IgD-negative memory B cell (primary cell): Measurements from ENCODE around the gene GATA5. TPM values are rescaled to one million over a fixed set of nuclear protein-coding genes. Genes with fewer than 3 reads are reported as not detected.

ENCODE experiments used
- H3K27ac Mint-ChIP-seq, 3 donors: one replicate each; pipeline ENCODE4 v1.8.0; 2020 to 2022; ENCODE audit warnings: mild to moderate bottlenecking in 3 of 3, mixed read lengths in 3 of 3, moderate library complexity in 1 of 3
- H3K27me3 Mint-ChIP-seq: one replicate; pipeline ENCODE4 v1.8.0; 2021; ENCODE audit warnings: mixed read lengths
- H3K36me3 Mint-ChIP-seq: one replicate; pipeline ENCODE4 v1.8.0; 2020; ENCODE audit warnings: mild to moderate bottlenecking, mixed read lengths
- H3K4me1 Mint-ChIP-seq, 3 donors: one replicate each; pipeline ENCODE4 v1.8.0; 2020 to 2022; ENCODE audit warnings: mixed read lengths in 3 of 3, mild to moderate bottlenecking in 1 of 3
- H3K4me3 Mint-ChIP-seq, 4 donors: one replicate each; pipeline ENCODE4 v1.8.0; 2020 to 2022; ENCODE audit warnings: mild to moderate bottlenecking in 4 of 4, mixed read lengths in 4 of 4, moderate library complexity in 3 of 4
- H3K9me3 Mint-ChIP-seq, 3 donors: one replicate each; pipeline ENCODE4 v1.8.0; 2020 to 2021; ENCODE audit warnings: mixed read lengths in 3 of 3, mild to moderate bottlenecking in 1 of 3
- polyA plus RNA-seq: library from polyadenylated mRNA; unstranded; fragments of 300-500 nt; fragmentation: Illumina TruSeq; gene quantifications from one replicate; pipeline ENCODE4 v1.2.3, GENCODE V29; 2021

The GATA5 gene
- polyA plus RNA-seq, 1 donor from 2014 or later = not detected

DNA sequence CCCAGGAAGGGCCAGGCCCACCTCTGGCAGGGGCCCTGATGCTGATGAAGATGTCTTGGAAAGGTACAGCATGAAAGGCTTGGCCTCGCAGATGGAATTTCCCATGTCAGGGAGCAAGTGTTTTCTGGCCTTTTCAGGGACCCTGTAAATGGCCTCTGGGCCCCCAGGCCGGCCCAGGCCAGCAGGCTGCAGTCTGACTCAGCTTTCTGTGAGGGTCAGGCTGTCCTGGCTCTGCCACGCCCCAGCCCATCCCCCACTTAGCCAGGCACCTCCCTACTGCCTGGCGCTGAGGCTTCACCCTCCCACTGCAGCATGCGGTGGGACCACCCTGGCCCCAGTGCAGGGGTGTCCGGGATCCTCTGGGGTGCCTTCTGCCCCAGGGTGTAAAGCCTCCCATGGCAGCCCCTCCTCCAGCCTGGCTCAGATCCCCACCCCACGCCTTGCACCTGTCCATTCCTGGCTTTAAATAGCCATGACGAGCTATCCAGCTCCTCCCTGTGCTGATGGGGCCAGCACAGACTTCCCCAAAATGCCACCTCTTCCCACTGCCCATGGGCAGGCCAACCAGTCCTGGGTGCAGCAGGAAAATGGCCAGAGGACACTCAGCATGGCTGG lies 35.6 kb upstream of the GATA5 start:
- Mint-ChIP-seq H3K27ac (peak overlapping the region in 1 of 3 donors; percentile 94), H3K4me3 (no peak overlapping the region), H3K36me3 (no peaks in the 10 kb centered on the region), H3K4me1 (no peaks in the 10 kb centered on the region), H3K27me3 (peaks cover 18% of the 10 kb centered on the region), H3K9me3 (no peaks in the 10 kb centered on the region)

DNA sequence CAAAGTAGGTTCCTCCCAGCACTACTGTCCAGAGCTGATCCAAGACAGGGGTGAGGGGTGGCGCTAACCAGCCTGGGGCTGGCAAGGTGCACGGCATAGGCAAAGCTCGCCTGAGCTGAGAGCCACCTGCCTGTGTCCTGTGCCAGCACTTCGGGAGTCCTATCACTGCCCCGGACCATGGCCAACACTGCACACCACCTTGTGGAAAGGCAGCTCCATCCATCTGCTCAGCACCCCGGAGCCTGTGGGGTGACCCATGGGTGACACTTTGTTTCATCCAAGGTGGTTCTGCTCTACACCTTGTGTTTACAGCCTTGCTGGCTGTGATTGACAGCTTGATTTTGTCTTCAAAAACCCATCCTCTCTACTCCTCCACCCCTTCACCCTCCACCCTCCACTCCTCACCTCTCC lies 32.9 kb upstream of the GATA5 start:
- Mint-ChIP-seq H3K4me1 (no peaks in the 10 kb centered on the region), H3K27me3 (peaks cover 10% of the 10 kb centered on the region), H3K9me3 (peaks cover 0 to 3% (median 0%) of the 10 kb centered on the region in 3 donors), H3K27ac (no peak overlapping the region), H3K4me3 (no peak overlapping the region), H3K36me3 (no peaks in the 10 kb centered on the region)

DNA sequence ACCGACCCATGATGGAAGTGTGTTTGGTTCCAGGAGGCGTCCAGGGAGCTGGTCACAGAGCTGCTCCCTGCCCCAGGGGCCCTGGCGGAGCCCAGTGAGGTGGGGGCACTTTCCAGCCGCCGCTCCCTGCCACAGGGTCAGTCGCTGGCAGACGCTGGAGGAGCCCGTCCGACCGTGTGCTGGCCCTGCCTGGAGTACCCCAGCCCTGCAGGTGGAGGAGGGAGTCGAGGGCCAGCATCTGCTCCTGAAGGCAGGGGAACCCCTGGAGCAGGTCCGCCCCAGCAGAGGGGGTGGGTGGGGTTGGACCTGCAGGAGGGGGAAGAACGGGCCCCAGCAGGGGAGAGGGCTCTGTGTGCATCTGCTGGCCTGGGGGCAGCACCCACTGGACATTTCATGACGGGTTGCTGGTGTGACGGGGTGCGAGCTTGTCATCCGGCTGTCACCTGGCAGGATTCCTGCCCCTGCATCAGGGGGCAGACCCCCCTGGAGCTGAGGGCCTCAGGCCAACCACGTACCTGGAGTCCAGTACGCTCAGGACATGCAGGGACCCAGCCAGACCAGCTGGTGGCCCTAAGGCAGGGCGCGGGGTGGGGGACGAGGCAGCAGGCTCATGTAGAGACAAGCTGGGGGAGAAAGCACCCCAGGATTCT lies 32.3 kb upstream of the GATA5 start:
- H3K4me3 Mint-ChIP-seq = no peak overlapping the region
- no peaks in the 10 kb centered on the region for H3K4me1 Mint-ChIP-seq
- H3K9me3 Mint-ChIP-seq = peaks cover 0 to 3% (median 0%) of the 10 kb centered on the region in 3 donors
- H3K27me3 Mint-ChIP-seq = peaks cover 6% of the 10 kb centered on the region
- no peaks in the 10 kb centered on the region for H3K36me3 Mint-ChIP-seq
- no peak overlapping the region for H3K27ac Mint-ChIP-seq

DNA sequence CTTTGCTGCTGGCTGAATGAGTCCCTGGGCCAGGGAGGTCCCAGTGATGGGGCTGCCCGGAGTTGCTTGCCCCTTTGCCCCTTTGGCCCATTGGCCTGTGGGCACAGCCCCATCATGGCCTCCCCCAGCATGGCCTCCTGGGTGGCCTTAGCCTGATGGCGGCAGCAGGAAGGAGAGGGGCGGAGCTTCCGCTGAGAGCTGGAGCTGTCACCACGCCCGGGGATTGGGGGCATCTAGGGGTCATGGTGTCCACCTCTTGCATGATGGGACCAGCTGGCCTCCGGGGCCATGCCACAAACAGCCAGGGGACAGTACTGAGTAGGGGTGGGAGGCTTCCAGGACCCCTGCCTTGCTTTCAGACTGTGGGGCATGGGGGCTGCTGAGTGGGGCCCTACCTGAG lies 31.5 kb upstream of the GATA5 start:
- no peaks in the 10 kb centered on the region for H3K36me3 Mint-ChIP-seq
- peaks cover 0 to 3% (median 0%) of the 10 kb centered on the region in 3 donors for H3K9me3 Mint-ChIP-seq
- H3K27me3 Mint-ChIP-seq = peaks cover 2% of the 10 kb centered on the region
- H3K27ac Mint-ChIP-seq = no peak overlapping the region
- no peaks in the 10 kb centered on the region for H3K4me1 Mint-ChIP-seq
- no peak overlapping the region for H3K4me3 Mint-ChIP-seq

DNA sequence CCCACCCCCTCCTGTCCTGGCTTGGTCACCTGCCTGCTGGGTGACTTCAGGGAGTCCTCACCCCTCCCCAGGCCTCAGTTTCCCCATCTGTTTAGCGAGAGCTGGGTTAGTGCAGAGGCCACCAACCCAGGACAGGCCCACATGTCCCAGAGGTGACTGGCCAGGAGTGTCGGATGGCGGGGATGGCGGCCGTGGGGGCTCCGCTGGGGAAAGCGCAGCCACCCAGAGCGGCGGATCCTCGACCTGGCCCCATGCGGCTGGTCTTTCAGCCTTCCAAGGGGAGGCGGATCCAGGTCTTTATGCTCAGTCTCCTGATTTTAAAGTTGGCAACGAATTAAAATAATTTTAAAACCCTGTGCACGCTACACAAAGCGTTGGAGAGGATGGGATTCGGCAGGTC lies 31.0 kb upstream of the GATA5 start:
- H3K27ac Mint-ChIP-seq = no peak overlapping the region
- peaks cover 0 to 3% (median 0%) of the 10 kb centered on the region in 3 donors for H3K9me3 Mint-ChIP-seq
- no peak overlapping the region for H3K4me3 Mint-ChIP-seq
- peaks cover 4% of the 10 kb centered on the region in 3 donors for H3K4me1 Mint-ChIP-seq
- no peaks in the 10 kb centered on the region for H3K36me3 Mint-ChIP-seq
- peaks cover 2% of the 10 kb centered on the region for H3K27me3 Mint-ChIP-seq

DNA sequence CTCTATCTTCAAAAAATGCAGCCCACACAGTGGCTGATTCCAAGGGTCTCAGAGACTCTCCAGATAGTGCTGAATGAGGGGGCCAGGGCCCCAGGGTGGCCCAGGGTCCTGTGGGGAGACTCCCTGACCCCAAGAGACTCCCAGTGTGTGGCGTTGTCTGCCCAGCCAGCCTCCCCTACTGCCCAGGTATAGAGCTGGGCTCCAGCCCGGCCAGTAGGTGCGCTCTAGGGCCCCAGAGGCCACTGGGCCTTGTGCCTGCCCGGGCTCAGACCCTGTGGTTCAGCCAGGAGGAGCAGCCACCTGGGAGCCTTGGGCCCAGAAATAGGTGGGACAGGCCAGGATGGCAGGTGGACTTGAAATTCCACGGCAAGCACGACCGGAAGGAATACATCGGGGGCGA lies 30.3 kb upstream of the GATA5 start:
- H3K36me3 Mint-ChIP-seq = no peaks in the 10 kb centered on the region
- H3K4me3 Mint-ChIP-seq = no peak overlapping the region
- peaks cover 0 to 3% (median 0%) of the 10 kb centered on the region in 3 donors for H3K9me3 Mint-ChIP-seq
- H3K27me3 Mint-ChIP-seq = no peaks in the 10 kb centered on the region
- H3K27ac Mint-ChIP-seq = peak overlapping the region in 1 of 3 donors; percentile 26
- H3K4me1 Mint-ChIP-seq = peaks cover 5 to 8% (median 6%) of the 10 kb centered on the region in 3 donors

DNA sequence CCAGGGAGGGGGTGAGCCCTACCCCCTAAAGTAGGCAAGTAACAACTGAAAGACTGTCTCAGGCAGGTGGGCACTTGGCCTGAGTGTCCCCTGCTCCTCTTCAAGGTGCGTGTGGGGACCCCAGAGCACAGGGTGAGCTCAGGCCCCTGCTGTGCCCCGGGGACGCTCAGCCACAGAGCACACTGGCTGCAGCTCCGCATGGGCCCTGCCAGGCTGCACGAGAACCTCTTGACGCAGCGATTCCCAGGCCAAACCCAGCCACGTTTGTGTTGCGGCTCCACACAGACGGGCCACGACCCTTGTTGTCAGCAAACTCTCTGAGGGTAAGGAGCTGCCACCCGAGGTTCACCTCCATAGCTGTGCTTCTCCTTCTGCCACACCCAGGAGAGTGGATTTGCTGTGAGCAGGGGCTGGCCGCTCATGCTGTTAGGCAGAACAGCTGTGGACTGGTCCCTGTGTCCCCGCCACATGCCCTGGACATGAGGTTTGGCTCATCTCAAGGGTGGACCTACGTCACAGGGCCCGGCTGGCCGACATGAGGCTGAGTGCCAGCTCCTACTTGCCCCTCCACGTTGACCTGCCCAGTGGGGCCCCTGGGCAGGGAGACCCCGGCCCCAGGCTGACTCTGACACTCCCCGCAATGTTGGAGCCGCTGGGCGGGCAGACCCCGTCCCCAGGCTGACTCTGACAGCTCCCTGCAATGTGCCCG lies 29.7 kb upstream of the GATA5 start:
- H3K27ac Mint-ChIP-seq = no peak overlapping the region
- peaks cover 0 to 3% (median 0%) of the 10 kb centered on the region in 3 donors for H3K9me3 Mint-ChIP-seq
- H3K27me3 Mint-ChIP-seq = no peaks in the 10 kb centered on the region
- H3K4me1 Mint-ChIP-seq = peaks cover 5 to 12% (median 11%) of the 10 kb centered on the region in 3 donors
- no peaks in the 10 kb centered on the region for H3K36me3 Mint-ChIP-seq
- no peak overlapping the region for H3K4me3 Mint-ChIP-seq

DNA sequence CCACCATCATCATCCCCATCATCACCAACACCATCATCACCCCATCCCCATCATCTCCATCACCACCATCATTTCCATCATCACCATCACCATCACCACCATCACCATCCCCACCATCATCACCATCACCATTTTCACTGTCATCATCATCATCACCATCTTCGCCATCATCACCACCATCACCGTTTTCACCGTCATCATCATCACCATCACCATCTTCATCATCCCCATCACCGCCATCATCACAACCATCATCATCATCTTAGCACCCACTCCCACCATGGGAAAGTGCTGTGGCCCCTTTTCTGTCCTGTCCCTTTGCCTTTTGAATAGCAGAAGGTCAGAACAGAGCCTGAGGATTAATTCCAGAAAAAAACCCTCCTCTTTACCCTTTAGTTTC lies 28.5 kb upstream of the GATA5 start:
- H3K4me1 Mint-ChIP-seq = peaks cover 5 to 17% (median 14%) of the 10 kb centered on the region in 3 donors
- no peaks in the 10 kb centered on the region for H3K36me3 Mint-ChIP-seq
- H3K27ac Mint-ChIP-seq = no peak overlapping the region
- H3K4me3 Mint-ChIP-seq = no peak overlapping the region
- peaks cover 0 to 3% (median 0%) of the 10 kb centered on the region in 3 donors for H3K9me3 Mint-ChIP-seq
- H3K27me3 Mint-ChIP-seq = no peaks in the 10 kb centered on the region

DNA sequence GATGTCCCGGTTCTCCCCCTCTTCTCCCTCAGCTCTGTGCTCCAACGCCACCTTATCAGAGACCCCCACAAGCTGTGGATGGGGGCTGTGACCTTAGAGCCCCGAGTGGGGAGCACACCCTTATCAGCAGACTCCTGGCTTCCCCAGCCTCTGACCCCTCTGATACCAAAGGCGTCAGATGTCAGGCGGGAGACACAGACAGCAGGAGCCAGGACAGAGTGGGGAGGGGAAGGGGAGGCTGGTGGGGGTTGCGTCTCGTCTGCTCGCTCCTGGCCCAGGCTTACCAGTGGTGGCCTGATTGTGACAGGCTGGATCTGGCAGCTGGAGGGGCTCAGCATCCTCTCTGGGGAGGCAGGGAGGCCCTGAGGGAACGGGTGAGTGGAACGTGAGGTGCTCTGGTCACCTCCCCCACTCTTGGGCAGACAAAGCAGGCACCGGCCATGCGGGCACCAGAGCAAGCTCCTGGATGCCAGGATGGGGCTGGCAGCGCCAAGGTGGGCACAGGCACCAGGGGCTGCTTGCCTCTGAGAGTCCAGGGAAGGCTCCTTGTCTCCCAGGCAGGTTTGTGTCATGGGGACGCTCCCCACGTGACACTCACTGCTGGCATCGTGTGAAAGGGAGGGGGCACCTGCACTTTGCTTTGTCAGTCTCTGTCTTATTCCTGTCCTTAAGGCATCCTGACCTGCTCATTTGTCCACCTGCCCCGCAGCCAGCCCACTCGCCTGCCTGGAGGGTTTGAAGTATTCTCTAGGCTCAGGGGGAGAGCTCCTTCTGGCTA lies 27.8 kb upstream of the GATA5 start:
- Mint-ChIP-seq H3K4me3 (no peak overlapping the region), H3K4me1 (peaks cover 5 to 17% (median 14%) of the 10 kb centered on the region in 3 donors), H3K27me3 (no peaks in the 10 kb centered on the region), H3K9me3 (peaks cover 0 to 3% (median 0%) of the 10 kb centered on the region in 3 donors), H3K27ac (no peak overlapping the region), H3K36me3 (no peaks in the 10 kb centered on the region)

DNA sequence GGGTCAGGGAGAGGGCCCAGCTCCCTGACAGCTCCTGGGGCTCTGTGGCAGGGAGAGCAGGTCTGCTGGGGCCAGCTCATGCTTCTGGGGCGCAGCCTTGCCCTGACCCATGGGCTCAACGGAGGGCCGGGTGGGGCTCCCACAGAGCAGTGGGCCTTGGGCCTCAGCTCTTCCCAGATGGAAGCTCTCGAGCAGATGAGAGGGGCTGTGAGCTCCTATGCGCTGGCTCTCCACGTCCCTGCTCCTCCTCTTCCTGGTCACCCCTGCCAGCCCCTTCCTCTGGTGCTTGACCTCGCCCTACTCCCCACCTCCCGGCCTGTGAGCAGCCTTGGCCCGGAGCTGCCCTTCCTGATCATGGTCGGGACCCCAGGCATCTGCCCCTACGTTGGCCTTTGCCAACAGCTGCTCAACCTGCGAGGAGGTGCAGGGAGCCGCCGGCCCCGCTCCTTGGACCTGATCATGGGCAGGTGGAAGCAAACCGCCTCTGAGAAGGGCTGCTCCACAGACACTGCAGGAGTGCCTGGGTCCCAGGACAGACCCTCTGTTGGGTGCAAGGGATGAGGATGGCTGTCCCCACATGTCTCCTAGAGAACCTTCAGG lies 26.8 kb upstream of the GATA5 start:
- Mint-ChIP-seq H3K27me3 (no peaks in the 10 kb centered on the region), H3K9me3 (peaks cover 0 to 3% (median 0%) of the 10 kb centered on the region in 3 donors), H3K4me3 (no peak overlapping the region), H3K27ac (peak overlapping the region in 1 of 3 donors; percentile 23), H3K36me3 (no peaks in the 10 kb centered on the region), H3K4me1 (peaks cover 5 to 17% (median 14%) of the 10 kb centered on the region in 3 donors)

DNA sequence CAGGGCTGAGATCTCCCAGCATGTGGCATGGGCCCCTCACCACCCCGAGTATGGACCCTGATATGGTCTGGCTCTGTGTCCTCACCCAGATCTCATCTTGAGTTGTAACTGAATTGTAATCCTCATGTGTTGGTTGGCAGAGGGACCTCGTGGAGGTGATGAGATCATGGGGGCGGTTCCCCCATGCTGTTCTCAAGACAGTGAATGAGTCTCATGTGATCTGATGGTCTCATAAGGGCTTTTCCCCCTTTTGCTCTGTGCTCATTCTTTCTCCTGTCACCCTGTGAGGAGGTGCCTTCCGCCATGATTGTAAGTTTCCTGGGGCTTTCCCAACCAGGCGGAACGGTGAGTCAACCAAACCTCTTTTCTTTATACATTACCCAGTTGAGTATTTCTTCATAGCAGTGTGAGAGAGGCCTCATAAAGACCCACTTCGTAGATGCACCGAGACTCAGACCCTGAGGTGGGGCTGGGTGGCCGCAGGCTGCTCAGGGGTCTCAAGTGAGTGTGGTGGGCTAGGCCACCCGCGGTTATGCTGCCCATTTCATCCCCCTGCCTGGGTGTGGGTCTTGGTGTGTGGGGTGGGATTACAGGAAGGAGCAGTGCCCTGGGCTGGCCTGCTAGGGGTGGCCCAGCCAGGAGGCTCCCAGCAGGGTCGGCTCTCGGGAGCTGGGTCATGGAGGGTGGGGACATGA lies 26.2 kb upstream of the GATA5 start:
- Mint-ChIP-seq H3K27me3 (no peaks in the 10 kb centered on the region), H3K9me3 (peaks cover 0 to 3% (median 0%) of the 10 kb centered on the region in 3 donors), H3K4me3 (no peak overlapping the region), H3K27ac (peak overlapping the region; percentile 6 to 78 (median 23)), H3K4me1 (peaks cover 5 to 19% (median 14%) of the 10 kb centered on the region in 3 donors), H3K36me3 (no peaks in the 10 kb centered on the region)

DNA sequence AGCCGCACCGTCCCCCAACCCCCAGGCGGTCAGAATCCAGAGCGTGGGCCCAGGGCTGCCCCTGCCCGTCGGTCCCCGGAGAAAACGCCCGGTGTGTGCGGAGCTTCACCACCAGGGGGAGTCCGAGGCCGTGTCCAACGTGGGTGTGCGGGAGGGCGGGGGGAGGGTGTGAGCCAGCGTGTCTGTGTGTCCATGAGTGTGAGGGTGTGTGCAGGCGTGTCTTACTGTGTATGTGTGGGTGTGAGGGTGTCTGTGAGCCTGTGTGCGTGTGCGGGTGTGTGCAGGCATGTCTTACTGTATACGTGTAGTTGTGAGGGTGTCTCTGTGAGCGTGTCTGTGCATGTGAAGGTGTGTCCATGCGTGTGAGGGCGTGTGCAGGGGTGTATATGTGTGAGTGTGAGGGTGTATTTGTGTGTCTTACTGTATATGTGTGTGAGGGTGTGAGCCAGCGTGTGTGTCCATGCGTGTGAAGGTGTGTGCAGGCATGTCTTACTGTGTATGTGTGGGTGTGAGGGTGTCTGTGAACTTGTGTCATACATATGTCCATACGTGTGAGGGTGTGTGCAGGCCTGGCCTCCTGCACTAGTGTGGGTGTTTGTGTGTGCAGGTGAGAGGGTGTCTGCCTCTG lies 24.6 kb upstream of the GATA5 start:
- peak overlapping the region in 2 of 3 donors; percentile 31 to 84 for H3K27ac Mint-ChIP-seq
- peaks cover 5 to 21% (median 14%) of the 10 kb centered on the region in 3 donors for H3K4me1 Mint-ChIP-seq
- no peaks in the 10 kb centered on the region for H3K36me3 Mint-ChIP-seq
- peaks cover 3% of the 10 kb centered on the region for H3K27me3 Mint-ChIP-seq
- H3K4me3 Mint-ChIP-seq = peak overlapping the region in 1 of 4 donors; percentile 5
- peaks cover 0 to 3% (median 0%) of the 10 kb centered on the region in 3 donors for H3K9me3 Mint-ChIP-seq

DNA sequence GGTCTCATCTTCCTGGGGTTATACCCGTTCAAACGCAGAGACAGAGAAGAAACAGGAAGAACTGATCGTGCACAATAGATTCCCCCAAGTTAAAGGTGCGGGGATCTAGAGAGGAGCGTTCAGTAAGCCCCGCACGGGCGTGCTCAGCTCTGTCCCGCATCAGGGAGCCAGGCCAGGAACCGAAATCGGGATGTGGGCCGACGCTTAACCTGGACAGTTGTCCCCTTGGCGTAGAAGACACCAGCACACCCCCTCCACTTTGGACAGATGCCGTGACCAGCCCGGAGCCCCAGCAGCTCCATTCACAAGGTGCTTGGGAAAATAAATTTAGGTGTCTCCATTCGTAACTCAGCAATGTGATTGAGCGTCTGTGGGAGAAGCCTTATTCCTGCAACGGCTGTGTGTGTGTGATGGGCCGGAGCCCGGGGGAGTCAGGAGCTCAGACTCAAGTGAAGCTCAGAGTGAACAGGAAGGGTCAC lies 24.0 kb upstream of the GATA5 start:
- Mint-ChIP-seq H3K4me1 (peaks cover 5 to 25% (median 14%) of the 10 kb centered on the region in 3 donors), H3K4me3 (peak overlapping the region in 1 of 4 donors; percentile 63), H3K27me3 (peaks cover 3% of the 10 kb centered on the region), H3K9me3 (peaks cover 0 to 3% (median 0%) of the 10 kb centered on the region in 3 donors), H3K27ac (peak overlapping the region in 2 of 3 donors; percentile 31 to 84), H3K36me3 (no peaks in the 10 kb centered on the region)
